NOMO-1 treated with DMSO at 0.1 percent for 48 hours (cell line): ENCODE data around the gene EPO.
"Not testable (repeated sequence)": the region's sequence is repeated elsewhere in the genome, so short reads cannot be mapped to it uniquely, and the experiment has no call there.

ENCODE experiments used
- DNase-seq: peaks from one replicate; lab custom pipeline; 2025; ENCODE audit not compliant: unreplicated experiment; lab: John Stamatoyannopoulos, UW

Gene EPO

GRCh38 chr7:100701089-100701488 lies 19.2 kb upstream of the EPO start:
- DNase-seq, result not testable (repeated sequence)

GRCh38 chr7:100705320-100705752 lies 14.9 kb upstream of the EPO start:
- DNase-seq, result peak; percentile 79

- DNase-seq, result peak; percentile 99
Measured at GRCh38 chr7:100705753-100706671, 14.3 kb upstream of the EPO start, which contains the start of gene POP7. TSS of gene POP7 (plus strand) at chr7:100706121. CDS start at chr7:100706831, 710 bp downstream.

- no peak for DNase-seq
Measured at GRCh38 chr7:100706672-100707311, 13.5 kb upstream of the EPO start.

- no peak for DNase-seq
Measured at GRCh38 chr7:100708395-100708794, 11.9 kb upstream of the EPO start.

GRCh38 chr7:100710452-100710851 lies 9.8 kb upstream of the EPO start:
- DNase-seq, result no peak

GRCh38 chr7:100711369-100711768 lies 8.9 kb upstream of the EPO start:
- no peak for DNase-seq

GRCh38 chr7:100714725-100715124 lies 5.5 kb upstream of the EPO start:
- no peak for DNase-seq

GRCh38 chr7:100717073-100717472 lies 3.2 kb upstream of the EPO start:
- DNase-seq, result not testable (repeated sequence)

- no peak for DNase-seq
Measured at GRCh38 chr7:100719523-100720278, 567 bp upstream of the EPO start.

- no peak for DNase-seq
Measured at GRCh38 chr7:100720671-100721504, 620 bp downstream of the EPO start.

- no peak for DNase-seq
Measured at GRCh38 chr7:100721505-100721812, 1.2 kb downstream of the EPO start.

- DNase-seq, result no peak
Measured at GRCh38 chr7:100722480-100723212, 2.4 kb downstream of the EPO start.

GRCh38 chr7:100723732-100724275 lies 3.5 kb downstream of the EPO start:
- DNase-seq, result no peak

- DNase-seq, result not testable (repeated sequence)
Measured at GRCh38 chr7:100724364-100724763, 4.1 kb downstream of the EPO start.

GRCh38 chr7:100726996-100727761 lies 6.9 kb downstream of the EPO start:
- DNase-seq, result no peak

- no peak for DNase-seq
Measured at GRCh38 chr7:100728196-100728595, 7.9 kb downstream of the EPO start.

- DNase-seq, result no peak
Measured at GRCh38 chr7:100730136-100730800, 10.0 kb downstream of the EPO start.
